ENCODE results near the gene PAF1. TPM values are rescaled to one million over a fixed set of nuclear protein-coding genes. Genes with fewer than 3 reads are reported as not detected.

Gene PAF1
- total RNA-seq, 4 donors from 2014 or later = 32.8 to 48.0 (median 44.0) TPM

DNA sequence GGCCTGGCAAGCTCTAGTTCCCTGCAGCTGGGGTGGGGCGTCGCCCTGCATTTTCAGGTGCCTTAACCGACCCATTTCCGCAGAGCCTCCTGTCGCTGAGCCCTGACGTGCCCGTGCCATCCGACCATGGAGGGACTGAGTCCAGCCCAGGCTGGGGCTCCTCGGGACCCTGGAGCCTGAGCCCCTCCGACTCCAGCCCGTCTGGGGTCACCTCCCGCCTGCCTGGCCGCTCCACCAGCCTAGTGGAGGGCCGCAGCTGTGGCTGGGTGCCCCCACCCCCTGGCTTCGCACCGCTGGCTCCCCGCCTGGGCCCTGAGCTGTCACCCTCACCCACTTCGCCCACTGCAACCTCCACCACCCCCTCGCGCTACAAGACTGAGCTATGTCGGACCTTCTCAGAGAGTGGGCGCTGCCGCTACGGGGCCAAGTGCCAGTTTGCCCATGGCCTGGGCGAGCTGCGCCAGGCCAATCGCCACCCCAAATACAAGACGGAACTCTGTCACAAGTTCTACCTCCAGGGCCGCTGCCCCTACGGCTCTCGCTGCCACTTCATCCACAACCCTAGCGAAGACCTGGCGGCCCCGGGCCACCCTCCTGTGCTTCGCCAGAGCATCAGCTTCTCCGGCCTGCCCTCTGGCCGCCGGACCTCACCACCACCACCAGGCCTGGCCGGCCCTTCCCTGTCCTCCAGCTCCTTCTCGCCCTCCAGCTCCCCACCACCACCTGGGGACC is 16.9 kb upstream of the PAF1 start:
- no peak for ATAC-seq
- H3K36me3 ChIP-seq = peaks cover 4 to 22% of the 10 kb centered on the region in 2 donors
- 0% methylated on average over 2 of the region's 40 CpGs; no CpG with 5 or more reads in 1 of the 2 donors for WGBS, 2 donors (ENCODE audit: low coverage in 1 of 2)
- H3K4me3 ChIP-seq = peak overlapping the region; percentile 84 to 90
- TF ChIP-seq, protein P1, sequence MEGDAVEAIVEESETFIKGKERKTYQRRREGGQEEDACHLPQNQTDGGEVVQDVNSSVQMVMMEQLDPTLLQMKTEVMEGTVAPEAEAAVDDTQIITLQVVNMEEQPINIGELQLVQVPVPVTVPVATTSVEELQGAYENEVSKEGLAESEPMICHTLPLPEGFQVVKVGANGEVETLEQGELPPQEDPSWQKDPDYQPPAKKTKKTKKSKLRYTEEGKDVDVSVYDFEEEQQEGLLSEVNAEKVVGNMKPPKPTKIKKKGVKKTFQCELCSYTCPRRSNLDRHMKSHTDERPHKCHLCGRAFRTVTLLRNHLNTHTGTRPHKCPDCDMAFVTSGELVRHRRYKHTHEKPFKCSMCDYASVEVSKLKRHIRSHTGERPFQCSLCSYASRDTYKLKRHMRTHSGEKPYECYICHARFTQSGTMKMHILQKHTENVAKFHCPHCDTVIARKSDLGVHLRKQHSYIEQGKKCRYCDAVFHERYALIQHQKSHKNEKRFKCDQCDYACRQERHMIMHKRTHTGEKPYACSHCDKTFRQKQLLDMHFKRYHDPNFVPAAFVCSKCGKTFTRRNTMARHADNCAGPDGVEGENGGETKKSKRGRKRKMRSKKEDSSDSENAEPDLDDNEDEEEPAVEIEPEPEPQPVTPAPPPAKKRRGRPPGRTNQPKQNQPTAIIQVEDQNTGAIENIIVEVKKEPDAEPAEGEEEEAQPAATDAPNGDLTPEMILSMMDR (IDR thresholded peaks at IDR 0.05) = no peak
- peak; percentile 97 for TF ChIP-seq POLR2AphosphoS5 (IDR thresholded peaks at IDR 0.05)
- peak; percentile 63 to 93 for TF ChIP-seq POLR2A (IDR thresholded peaks at IDR 0.05)
- H3K27me3 ChIP-seq = no peaks in the 10 kb centered on the region
- peaks cover 0 to 48% (median 20%) of the 10 kb centered on the region in 3 donors for H3K4me1 ChIP-seq
- no peaks in the 10 kb centered on the region for H3K9me3 ChIP-seq
- peak overlapping the region; percentile 99 to 100 (median 99) for H3K27ac ChIP-seq

DNA sequence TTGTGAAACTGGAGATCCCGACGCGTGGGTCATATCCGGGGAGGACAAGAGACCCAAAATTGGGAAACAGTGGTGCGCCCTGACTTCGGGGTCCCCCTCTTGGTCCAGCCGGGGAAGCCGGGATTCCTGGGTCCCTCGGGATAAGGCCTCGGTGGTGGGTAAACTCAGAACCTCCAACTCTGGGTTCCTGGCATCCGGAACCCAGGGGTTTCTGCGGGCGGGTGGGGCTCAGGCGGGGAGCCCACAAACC is 16.4 kb upstream of the PAF1 start:
- ATAC-seq = no peak

DNA sequence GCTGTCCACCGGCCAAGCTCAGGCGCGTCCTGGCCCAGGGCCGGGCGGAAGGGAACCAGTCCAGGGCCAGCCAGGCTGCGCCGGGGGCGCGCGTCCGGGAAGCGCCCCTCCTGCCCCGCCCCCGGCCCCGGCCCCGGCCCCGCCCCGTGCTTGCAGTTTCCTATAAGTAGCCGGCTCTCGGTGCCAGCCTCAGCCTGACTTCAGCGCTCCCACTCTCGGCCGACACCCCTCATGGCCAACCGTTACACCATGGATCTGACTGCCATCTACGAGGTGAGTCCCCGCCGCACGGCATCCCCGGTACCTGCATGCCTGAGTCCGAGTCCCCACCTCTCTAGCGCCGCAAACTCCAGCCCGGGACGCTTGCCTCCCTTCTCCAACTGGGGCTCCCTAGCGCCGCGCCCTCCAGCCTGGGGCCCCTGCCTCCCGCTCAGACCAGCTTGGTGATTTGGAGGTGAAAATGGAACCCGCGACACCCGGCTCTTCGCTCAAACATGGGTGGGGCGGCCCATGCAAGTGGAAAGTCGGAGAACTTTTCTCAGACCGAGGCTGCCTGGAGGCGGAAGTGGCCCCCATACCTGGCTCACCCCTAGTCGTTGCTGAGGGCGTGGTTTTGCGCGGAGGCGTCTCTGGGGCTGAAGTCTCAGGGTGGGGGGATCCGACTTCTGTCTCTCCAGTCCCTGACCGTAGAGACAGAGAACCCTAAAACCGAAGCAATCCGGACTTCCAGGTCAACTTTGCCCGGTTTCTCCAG is 15.9 kb upstream of the PAF1 start, which contains the start of gene ZFP36:
Gene ZFP36 (plus strand): TSS at position 192 of the 754 bp plus-strand sequence. CDS start 58 bp downstream, at position 250.
- H3K4me3 ChIP-seq = peak within 1 kb of the TSS; percentile 84 to 90
- H3K4me1 ChIP-seq = peaks cover 0 to 58% (median 23%) of the 10 kb centered on the region in 3 donors
- H3K27ac ChIP-seq = peak within 1 kb of the TSS; percentile 99 to 100 (median 99)
- TF ChIP-seq POLR2A (IDR thresholded peaks at IDR 0.05) (peak; percentile 100), EP300 (IDR thresholded peaks at IDR 0.05) (no peak), POLR2AphosphoS5 (IDR thresholded peaks at IDR 0.05) (peak; percentile 100)
- TF ChIP-seq, protein P1 (IDR thresholded peaks at IDR 0.05) = peak in 2 of 4 experiments; percentile 33 to 42
- ATAC-seq = peak; percentile 28
- H3K27me3 ChIP-seq = no peaks in the 10 kb centered on the region
- no peaks in the 10 kb centered on the region for H3K9me3 ChIP-seq
- WGBS, 2 donors (ENCODE audit: low coverage in 1 of 2) = 0% methylated on average over 1 of the region's 56 CpGs; no CpG with 5 or more reads in 1 of the 2 donors
- peaks cover 4 to 22% of the 10 kb centered on the region in 2 donors for H3K36me3 ChIP-seq

More for the DNA sequence above, 16.4 kb upstream of the PAF1 start:
- TF ChIP-seq POLR2AphosphoS5 (IDR thresholded peaks at IDR 0.05) = no peak
- TF ChIP-seq, protein P1 (IDR thresholded peaks at IDR 0.05) = no peak
- TF ChIP-seq EP300 (IDR thresholded peaks at IDR 0.05) = no peak
- no peak for TF ChIP-seq POLR2A (IDR thresholded peaks at IDR 0.05)
- Histone ChIP-seq H3K4me3 (peak overlapping the region; percentile 84 to 90), H3K4me1 (peaks cover 0 to 53% (median 20%) of the 10 kb centered on the region in 3 donors), H3K36me3 (peaks cover 4 to 22% of the 10 kb centered on the region in 2 donors), H3K27me3 (no peaks in the 10 kb centered on the region), H3K9me3 (no peaks in the 10 kb centered on the region), H3K27ac (peak overlapping the region; percentile 99 to 100 (median 99))
- no CpG with 5 or more reads among the region's 14 CpGs for WGBS, 2 donors (ENCODE audit: low coverage in 1 of 2)

DNA sequence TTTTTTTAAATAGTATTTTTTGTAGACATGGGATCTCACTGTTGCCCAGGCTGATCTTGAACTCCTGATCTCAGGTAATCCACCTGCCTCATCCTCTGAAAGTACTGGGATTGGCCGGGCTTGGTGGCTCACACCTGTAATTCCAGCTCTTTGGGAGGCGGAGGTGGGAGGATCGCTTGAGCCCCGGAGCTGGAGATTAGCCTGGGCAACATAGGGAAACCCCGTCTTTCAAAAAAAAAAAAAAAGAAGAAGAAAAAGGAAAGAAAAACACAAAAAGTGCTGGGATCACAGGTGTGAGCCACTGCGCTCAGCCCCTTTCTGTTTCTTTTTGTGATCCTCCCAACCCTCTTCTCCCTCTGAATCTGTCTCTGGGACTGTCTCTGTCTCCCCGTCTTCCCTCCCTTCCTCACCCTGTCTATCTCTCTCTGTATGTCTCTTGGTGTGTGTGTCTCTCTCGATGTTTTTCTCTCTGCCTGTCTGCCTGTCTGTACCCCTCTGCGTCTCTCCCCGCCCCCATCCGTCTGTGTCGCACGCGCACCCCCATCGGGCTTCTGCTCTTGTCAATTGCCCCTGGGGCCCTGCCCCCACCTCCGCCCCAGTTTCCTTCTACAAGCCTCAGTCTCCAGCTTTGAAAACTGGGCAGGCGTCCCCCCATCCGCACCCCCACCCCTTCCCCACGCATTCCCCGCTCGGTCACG is 15.2 kb upstream of the PAF1 start:
- H3K4me1 ChIP-seq = peaks cover 0 to 58% (median 26%) of the 10 kb centered on the region in 3 donors
- peak overlapping the region; percentile 99 to 100 (median 99) for H3K27ac ChIP-seq
- WGBS, 2 donors (ENCODE audit: low coverage in 1 of 2) = 0 to 32% methylated on average over 2 to 8 of the region's 22 CpGs
- H3K36me3 ChIP-seq = peaks cover 4 to 22% of the 10 kb centered on the region in 2 donors
- no peaks in the 10 kb centered on the region for H3K27me3 ChIP-seq
- TF ChIP-seq POLR2A (IDR thresholded peaks at IDR 0.05) (peak in 1 of 2 donors; percentile 24), EP300 (IDR thresholded peaks at IDR 0.05) (no peak)
- ATAC-seq = no peak
- H3K4me3 ChIP-seq = peak overlapping the region; percentile 84 to 90
- H3K9me3 ChIP-seq = no peaks in the 10 kb centered on the region

All from gastroesophageal sphincter (tissue), 4 donors.